ENCODE results near the gene TEX2. TPM values are rescaled to one million over a fixed set of nuclear protein-coding genes. Genes with fewer than 3 reads are reported as not detected.
A peak's percentile ranks its signal among the peaks of the same experiment; 100 is the strongest.

TEX2 gene
- total and polyA plus RNA-seq, 2 experiments from 2014 or later: 7.5 to 17.7 TPM

GRCh38 chr17:64304551-64304950, 41.5 kb upstream of the TEX2 start (continued):
- TF ChIP-seq ZNF462 (CRISPR knock-in tag; IDR thresholded peaks at IDR 0.05) (no peak), REST (IDR thresholded peaks at IDR 0.05; ENCODE audit: unreplicated experiment) (no peak)

GRCh38 chr17:64300699-64300965, 37.6 kb upstream of the TEX2 start:
- no peak overlapping the region for H3K27ac Mint-ChIP-seq
- no peaks in the 10 kb centered on the region for H3K79me2 ChIP-seq (replicated peaks; ENCODE audit: insufficient read depth)
- H4K20me1 ChIP-seq (replicated peaks; ENCODE audit: insufficient read depth): no peaks in the 10 kb centered on the region
- H3K27me3 ChIP-seq (ENCODE audit: insufficient read depth): no peaks in the 10 kb centered on the region
- ATAC-seq (no peak), DNase-seq (ENCODE audit: low spot score) (no peak)
- H3K4me3 ChIP-seq: no peak overlapping the region
- H3K9me3 Mint-ChIP-seq: no peaks in the 10 kb centered on the region
- no peak overlapping the region for H3K4me3 Mint-ChIP-seq
- no peaks in the 10 kb centered on the region for H3K9me2 ChIP-seq (ENCODE audit: insufficient read depth)
- no peaks in the 10 kb centered on the region for H3K4me1 Mint-ChIP-seq
- no peaks in the 10 kb centered on the region for H3K27me3 Mint-ChIP-seq (ENCODE audit: insufficient read depth, low read depth, poor library complexity)
- no peaks in the 10 kb centered on the region for H3F3A ChIP-seq (replicated peaks; ENCODE audit: low read depth)
- no peaks in the 10 kb centered on the region for H3K36me3 ChIP-seq (ENCODE audit: insufficient read depth)
- H3K4me2 ChIP-seq: no peak overlapping the region
- no peaks in the 10 kb centered on the region; the same call in 2 of the 3 replicates for H3K36me3 Mint-ChIP-seq (ENCODE audit: low read depth)
- peak overlapping the region; percentile 66; the same call in 1 of the 2 replicates for H2AFZ ChIP-seq
- H3K27ac ChIP-seq (ENCODE audit: low read depth): no peak overlapping the region
- H3K4me1 ChIP-seq (ENCODE audit: insufficient read depth): no peaks in the 10 kb centered on the region
- TF ChIP-seq CTCF (conservative IDR thresholded peaks at IDR 0.05; ENCODE audit: low read depth in 2 of 2) (no peak), REST (IDR thresholded peaks at IDR 0.05; ENCODE audit: unreplicated experiment) (no peak), JUNB (IDR thresholded peaks at IDR 0.05; ENCODE audit: unreplicated experiment) (no peak), CREB1 (CRISPR knock-in tag; IDR thresholded peaks at IDR 0.05; ENCODE audit: low read depth) (no peak)
